Stomach (tissue), 4 donors: ENCODE data around the gene CTBS.

Experiments used
- EP300 ChIP-seq: sonication (generic); formaldehyde crosslinking; IDR thresholded peaks from one replicate; pipeline ENCODE4 v1.6.1; 2017; ENCODE audit warnings: antibody characterized with exemption
- POLR2A ChIP-seq, 4 donors: fragments of 450-650 bp; IDR thresholded peaks; one replicate each; pipeline ENCODE4 v1.6.1; 2016; ENCODE audit warnings: antibody characterized with exemption in 4 of 4, control low read depth in 2 of 4, mild to moderate bottlenecking in 1 of 4, moderate library complexity in 1 of 4
- POLR2AphosphoS5 ChIP-seq, 3 donors: sonication (generic); formaldehyde crosslinking; IDR thresholded peaks; one replicate each; pipeline ENCODE4 v1.6.1; 2016; ENCODE audit warnings: antibody characterized with exemption in 3 of 3
- TF ChIP-seq, protein P1 (sequence below), 7 experiments: fragments of 450-650 bp in 4 of 7; fragments of 200-600 bp in 3 of 7; sonication (generic) in 3 of 7; IDR thresholded peaks; one replicate each; pipeline ENCODE4 v1.5.1; 2016 to 2019; ENCODE audit warnings: antibody characterized with exemption in 7 of 7, control low read depth in 2 of 7, mild to moderate bottlenecking in 1 of 7

DNA sequence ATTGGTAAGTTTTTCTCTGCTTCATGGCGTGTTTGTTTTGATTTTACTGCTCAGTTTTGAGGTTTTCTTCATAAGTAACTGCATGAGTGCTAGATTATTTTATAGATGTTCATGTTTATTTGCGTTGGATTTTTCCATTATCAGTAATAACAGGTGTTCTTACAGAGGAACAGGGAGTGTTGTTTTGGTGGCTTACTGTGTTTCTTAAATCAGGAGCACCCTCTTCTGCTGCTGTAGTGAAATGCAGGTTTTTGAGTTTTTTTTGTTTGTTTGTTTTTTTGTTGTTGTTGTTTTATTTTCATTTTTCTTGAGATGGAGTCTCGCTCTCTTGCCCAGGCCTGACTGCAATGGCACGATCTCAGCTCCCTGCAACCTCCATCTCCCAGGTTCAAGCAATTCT lies 32.6 kb downstream of the CTBS start:
- TF ChIP-seq POLR2A (IDR thresholded peaks at IDR 0.05) (no peak), POLR2AphosphoS5 (IDR thresholded peaks at IDR 0.05) (no peak), EP300 (no peak)
- TF ChIP-seq, protein P1, sequence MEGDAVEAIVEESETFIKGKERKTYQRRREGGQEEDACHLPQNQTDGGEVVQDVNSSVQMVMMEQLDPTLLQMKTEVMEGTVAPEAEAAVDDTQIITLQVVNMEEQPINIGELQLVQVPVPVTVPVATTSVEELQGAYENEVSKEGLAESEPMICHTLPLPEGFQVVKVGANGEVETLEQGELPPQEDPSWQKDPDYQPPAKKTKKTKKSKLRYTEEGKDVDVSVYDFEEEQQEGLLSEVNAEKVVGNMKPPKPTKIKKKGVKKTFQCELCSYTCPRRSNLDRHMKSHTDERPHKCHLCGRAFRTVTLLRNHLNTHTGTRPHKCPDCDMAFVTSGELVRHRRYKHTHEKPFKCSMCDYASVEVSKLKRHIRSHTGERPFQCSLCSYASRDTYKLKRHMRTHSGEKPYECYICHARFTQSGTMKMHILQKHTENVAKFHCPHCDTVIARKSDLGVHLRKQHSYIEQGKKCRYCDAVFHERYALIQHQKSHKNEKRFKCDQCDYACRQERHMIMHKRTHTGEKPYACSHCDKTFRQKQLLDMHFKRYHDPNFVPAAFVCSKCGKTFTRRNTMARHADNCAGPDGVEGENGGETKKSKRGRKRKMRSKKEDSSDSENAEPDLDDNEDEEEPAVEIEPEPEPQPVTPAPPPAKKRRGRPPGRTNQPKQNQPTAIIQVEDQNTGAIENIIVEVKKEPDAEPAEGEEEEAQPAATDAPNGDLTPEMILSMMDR (IDR thresholded peaks at IDR 0.05) = peak in 1 of 7 experiments; percentile 28
